ENCODE results near the gene ACSL5.

ACSL5 gene

DNA sequence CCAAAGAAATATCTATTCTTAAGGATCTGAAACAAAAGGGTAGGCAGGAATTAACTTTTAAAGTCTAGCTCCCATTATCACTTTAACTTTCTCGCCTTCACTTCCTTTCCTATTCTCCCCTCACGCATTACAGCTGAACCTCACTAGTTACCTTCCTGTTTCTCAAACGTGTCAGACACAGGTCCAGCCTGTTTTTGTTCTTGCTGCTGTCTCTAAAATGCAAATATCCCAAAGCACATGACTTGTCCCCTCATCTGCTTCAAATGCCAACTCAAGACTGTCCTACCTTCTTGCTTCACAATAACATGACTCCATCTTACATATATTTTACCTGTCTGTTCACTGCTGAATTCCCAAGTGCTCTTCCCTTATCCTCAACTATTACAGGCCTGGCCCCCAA, 55.2 kb downstream of the ACSL5 start:
- H3K27me3 ChIP-seq (replicated peaks; ENCODE audit: control insufficient read depth, insufficient read depth, low read length): no peaks in the 10 kb centered on the region
- H3K4me3 ChIP-seq (replicated peaks; ENCODE audit: low read depth, low read length): no peak overlapping the region
- DNase-seq (ENCODE audit: extremely low read depth, insufficient read length): no peak
- TF ChIP-seq, protein P1, sequence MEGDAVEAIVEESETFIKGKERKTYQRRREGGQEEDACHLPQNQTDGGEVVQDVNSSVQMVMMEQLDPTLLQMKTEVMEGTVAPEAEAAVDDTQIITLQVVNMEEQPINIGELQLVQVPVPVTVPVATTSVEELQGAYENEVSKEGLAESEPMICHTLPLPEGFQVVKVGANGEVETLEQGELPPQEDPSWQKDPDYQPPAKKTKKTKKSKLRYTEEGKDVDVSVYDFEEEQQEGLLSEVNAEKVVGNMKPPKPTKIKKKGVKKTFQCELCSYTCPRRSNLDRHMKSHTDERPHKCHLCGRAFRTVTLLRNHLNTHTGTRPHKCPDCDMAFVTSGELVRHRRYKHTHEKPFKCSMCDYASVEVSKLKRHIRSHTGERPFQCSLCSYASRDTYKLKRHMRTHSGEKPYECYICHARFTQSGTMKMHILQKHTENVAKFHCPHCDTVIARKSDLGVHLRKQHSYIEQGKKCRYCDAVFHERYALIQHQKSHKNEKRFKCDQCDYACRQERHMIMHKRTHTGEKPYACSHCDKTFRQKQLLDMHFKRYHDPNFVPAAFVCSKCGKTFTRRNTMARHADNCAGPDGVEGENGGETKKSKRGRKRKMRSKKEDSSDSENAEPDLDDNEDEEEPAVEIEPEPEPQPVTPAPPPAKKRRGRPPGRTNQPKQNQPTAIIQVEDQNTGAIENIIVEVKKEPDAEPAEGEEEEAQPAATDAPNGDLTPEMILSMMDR (IDR thresholded peaks at IDR 0.05; ENCODE audit: insufficient read depth, low read length, poor library complexity, severe bottlenecking): no peak
- H3K36me3 ChIP-seq (ENCODE audit: control insufficient read depth, insufficient read depth, low read length): peaks cover 6% of the 10 kb centered on the region

DNA sequence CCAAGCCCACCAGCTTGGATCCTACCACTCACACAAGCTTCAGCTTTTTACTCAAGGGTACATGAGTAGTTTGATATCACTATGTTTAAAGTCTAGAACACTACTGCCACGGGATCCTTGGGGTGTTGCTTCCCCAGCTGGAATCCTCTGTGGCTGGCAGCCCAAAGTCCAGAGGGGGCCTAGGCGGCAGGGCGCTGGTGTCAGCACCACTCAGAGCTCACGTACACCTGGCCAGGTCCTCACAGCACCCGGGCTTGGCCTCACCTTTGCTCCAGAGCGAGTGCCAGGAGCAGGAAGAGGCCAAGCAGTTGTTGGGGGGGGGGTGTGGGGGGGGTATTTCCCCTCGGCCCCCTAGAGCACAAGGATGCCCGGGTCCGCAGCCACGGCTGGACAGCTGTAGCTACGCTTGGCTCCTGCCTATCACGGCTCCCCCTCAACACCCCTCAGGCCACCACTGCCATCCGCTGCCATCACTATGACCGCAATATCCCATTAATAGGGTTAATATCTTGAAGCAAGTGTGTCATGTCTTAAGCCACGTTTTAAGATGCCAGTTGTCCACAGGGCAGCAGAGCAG, 55.8 kb downstream of the ACSL5 start:
- H3K27me3 ChIP-seq (replicated peaks; ENCODE audit: control insufficient read depth, insufficient read depth, low read length): no peaks in the 10 kb centered on the region
- TF ChIP-seq, protein P1 (IDR thresholded peaks at IDR 0.05; ENCODE audit: insufficient read depth, low read length, poor library complexity, severe bottlenecking): no peak
- no peak for DNase-seq (ENCODE audit: extremely low read depth, insufficient read length)
- no peak overlapping the region for H3K4me3 ChIP-seq (replicated peaks; ENCODE audit: low read depth, low read length)
- peaks cover 6% of the 10 kb centered on the region for H3K36me3 ChIP-seq (ENCODE audit: control insufficient read depth, insufficient read depth, low read length)

DNA sequence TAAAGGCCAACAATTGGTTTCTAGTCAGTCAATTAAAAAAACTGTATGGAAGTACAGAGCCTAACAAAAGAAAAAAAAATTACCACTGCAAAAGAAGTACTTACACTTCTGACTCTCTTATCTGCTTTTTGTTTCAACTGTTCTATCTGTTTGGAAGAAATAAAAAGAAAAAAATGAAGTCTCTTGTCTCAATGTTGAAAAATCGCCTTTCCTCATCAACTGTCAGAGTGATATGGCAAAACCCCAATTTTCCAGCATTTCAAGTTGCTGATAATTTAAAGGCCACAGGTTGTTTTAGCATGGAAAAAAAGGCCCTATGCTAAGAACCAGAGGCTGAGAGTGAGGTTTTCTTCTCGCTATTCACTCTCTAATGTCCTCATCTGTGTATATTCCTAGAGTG, 59.2 kb downstream of the ACSL5 start:
- Histone ChIP-seq H3K36me3 (ENCODE audit: control insufficient read depth, insufficient read depth, low read length) (peaks cover 7% of the 10 kb centered on the region), H3K27me3 (replicated peaks; ENCODE audit: control insufficient read depth, insufficient read depth, low read length) (no peaks in the 10 kb centered on the region), H3K4me3 (replicated peaks; ENCODE audit: low read depth, low read length) (no peak overlapping the region)
- no peak for DNase-seq (ENCODE audit: extremely low read depth, insufficient read length)
- TF ChIP-seq, protein P1 (IDR thresholded peaks at IDR 0.05; ENCODE audit: insufficient read depth, low read length, poor library complexity, severe bottlenecking): no peak

DNA sequence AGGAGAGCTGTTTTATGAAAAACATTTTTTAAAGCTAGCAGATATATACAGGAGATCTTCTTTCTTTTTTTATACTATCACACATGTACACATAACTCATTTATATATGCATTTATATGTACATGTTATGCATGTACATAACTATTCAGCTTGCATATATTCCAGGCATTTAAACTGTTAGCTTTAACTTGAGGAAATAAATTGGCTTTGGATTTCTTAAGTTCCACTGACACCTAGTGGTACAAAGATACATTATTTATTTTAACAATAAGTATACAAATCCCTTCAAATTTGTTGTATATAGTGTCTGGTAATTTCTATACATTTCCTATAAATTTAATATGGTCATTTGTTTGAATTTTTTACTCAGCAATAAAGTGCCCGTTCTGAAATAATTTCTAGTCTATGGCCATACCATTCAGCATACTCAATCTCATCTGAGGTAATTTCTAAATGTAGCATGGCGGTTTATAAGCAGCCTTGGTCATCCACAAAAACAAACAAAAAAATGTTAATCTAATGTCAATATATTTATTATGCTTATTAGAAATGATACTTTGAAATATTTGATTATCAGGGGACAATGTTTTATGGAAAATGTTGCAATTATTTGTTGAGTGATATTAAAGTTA, 61.2 kb downstream of the ACSL5 start:
- no peak overlapping the region for H3K4me3 ChIP-seq (replicated peaks; ENCODE audit: low read depth, low read length)
- DNase-seq (ENCODE audit: extremely low read depth, insufficient read length): no peak
- no peaks in the 10 kb centered on the region for H3K27me3 ChIP-seq (replicated peaks; ENCODE audit: control insufficient read depth, insufficient read depth, low read length)
- peaks cover 6% of the 10 kb centered on the region for H3K36me3 ChIP-seq (ENCODE audit: control insufficient read depth, insufficient read depth, low read length)
- TF ChIP-seq, protein P1 (IDR thresholded peaks at IDR 0.05; ENCODE audit: insufficient read depth, low read length, poor library complexity, severe bottlenecking): peak; percentile 21

- Histone ChIP-seq H3K36me3 (ENCODE audit: control insufficient read depth, insufficient read depth, low read length) (peaks cover 4% of the 10 kb centered on the region), H3K4me3 (replicated peaks; ENCODE audit: low read depth, low read length) (no peak overlapping the region), H3K27me3 (replicated peaks; ENCODE audit: control insufficient read depth, insufficient read depth, low read length) (no peaks in the 10 kb centered on the region)
- DNase-seq (ENCODE audit: extremely low read depth, insufficient read length): no peak
- TF ChIP-seq, protein P1 (IDR thresholded peaks at IDR 0.05; ENCODE audit: insufficient read depth, low read length, poor library complexity, severe bottlenecking): no peak
Observed at GRCh38 chr10:112438356-112438755, 64.4 kb downstream of the ACSL5 start.
